GM12878 (cell line): Measurements from ENCODE around the gene BIN1. TPM values are rescaled to one million over a fixed set of nuclear protein-coding genes. Genes with fewer than 3 reads are reported as not detected.

Experiments
- ATAC-seq: fragments of 200-7000 bp; cut with Tn5 transposase; 3 replicates; pipeline ENCODE4 v1.9.1; 2020; ENCODE audit warnings: mild to moderate bottlenecking, moderate library complexity
- BruUV-seq: library from RNA; stranded (reverse); fragments of 400-500 nt; replicated peaks from 2 replicates; lab custom pipeline; 2021; lab: Mats Ljungman, UMichigan
- CTCF ChIA-PET: fragments of 300-600 bp; sonication (Branson Sonifier 250); formaldehyde crosslinking; extraction: SDS; loops from one replicate; lab custom pipeline; 2021; ENCODE audit warnings: inconsistent platforms; lab: Yijun Ruan, JAX
- POLR2A ChIA-PET: fragments of 350-600 bp; formaldehyde crosslinking; extraction: SDS; loops from one replicate; lab custom pipeline; 2021; ENCODE audit warnings: inconsistent platforms; lab: Charles Lee
- RAD21 ChIA-PET: fragments of 300-600 bp; sonication (Branson Sonifier 250); formaldehyde crosslinking; loops from one replicate; lab custom pipeline; 2023; ENCODE audit warnings: antibody characterized with exemption; ENCODE audit not compliant: unreplicated experiment; lab: Charles Lee
- SMC1A ChIA-PET: fragments of 300-600 bp; sonication (Branson Sonifier 250); formaldehyde crosslinking; loops from one replicate; lab custom pipeline; 2023; ENCODE audit not compliant: unreplicated experiment, uncharacterized antibody; lab: Charles Lee
- DNase-seq: peaks from one replicate; pipeline ENCODE4 v3.0.0-alpha.2; 2011; ENCODE audit warnings: low read depth, low spot score
- FAIRE-seq: peaks from 3 replicates; lab custom pipeline; 2011; peaks lifted over from hg19 to GRCh38; lab: Jason Lieb, UNC
- H2AFZ ChIP-seq: 2 replicates; pipeline ENCODE4 v1.6.0; 2011; ENCODE audit warnings: low read depth, low read length, control low read depth; ENCODE audit not compliant: control insufficient read depth
- H3K27ac ChIP-seq: 2 replicates; pipeline ENCODE4 v1.5.1; 2011; ENCODE audit warnings: control low read depth; ENCODE audit not compliant: control insufficient read depth, insufficient read depth
- H3K27me3 ChIP-seq, 2 experiments: replicated peaks in 1 of 2; 2 replicates each; pipeline versions ENCODE4 v1.6.0 to v1.6.1; 2011; ENCODE audit warnings: low read length in 1 of 2; ENCODE audit not compliant: control insufficient read depth in 2 of 2, insufficient read depth in 2 of 2
- H3K36me3 ChIP-seq, 2 experiments: 2 replicates each; pipeline ENCODE4 v1.5.1; 2011; ENCODE audit warnings: low read length in 1 of 2; ENCODE audit not compliant: control insufficient read depth in 2 of 2, insufficient read depth in 2 of 2
- H3K4me1 ChIP-seq: 2 replicates; pipeline ENCODE4 v1.6.1; 2011; ENCODE audit warnings: mild to moderate bottlenecking, low read length, moderate library complexity, mixed read lengths; ENCODE audit not compliant: control insufficient read depth, insufficient read depth
- H3K4me2 ChIP-seq: 2 replicates; pipeline ENCODE4 v1.6.0; 2011; ENCODE audit warnings: control low read depth; ENCODE audit not compliant: control insufficient read depth, insufficient read depth
- H3K4me3 ChIP-seq: fragments of 200-600 bp; sonication (generic); 2 replicates; pipeline ENCODE4 v1.5.1; 2016
- H3K79me2 ChIP-seq: 2 replicates; pipeline ENCODE4 v1.6.0; 2011; ENCODE audit warnings: low read length; ENCODE audit not compliant: control insufficient read depth, insufficient read depth
- H3K9ac ChIP-seq: 2 replicates; pipeline ENCODE4 v1.8.0; 2011; ENCODE audit warnings: low read length, control low read depth, mixed read lengths; ENCODE audit not compliant: control insufficient read depth, insufficient read depth
- H3K9me3 ChIP-seq: replicated peaks from 3 replicates; pipeline ENCODE4 v1.5.1; 2011; ENCODE audit warnings: mild to moderate bottlenecking, low read length; ENCODE audit not compliant: control insufficient read depth, insufficient read depth
- H4K20me1 ChIP-seq: 2 replicates; pipeline ENCODE4 v1.6.0; 2011; ENCODE audit not compliant: control insufficient read depth, insufficient read depth
- BMI1 ChIP-seq: fragments of 450-650 bp; IDR thresholded peaks from 2 replicates; pipeline ENCODE4 v1.6.1; 2016; ENCODE audit warnings: mild to moderate bottlenecking, moderate library complexity, borderline replicate concordance
- CHD1 ChIP-seq: IDR thresholded peaks from 2 replicates; pipeline ENCODE4 v1.6.1; 2012; ENCODE audit warnings: low read depth, low read length, improper control_type of control experiment
- EED ChIP-seq: sonication (generic); IDR thresholded peaks from 2 replicates; pipeline ENCODE4 v1.6.1; 2016; ENCODE audit warnings: antibody characterized with exemption, low read depth
- HCFC1 ChIP-seq: fragments of 150-350 bp; IDR thresholded peaks from 2 replicates; pipeline ENCODE4 v1.6.1; 2014; ENCODE audit warnings: low read length
- POU2F2 ChIP-seq: IDR thresholded peaks from 3 replicates; pipeline ENCODE4 v1.6.1; 2011; ENCODE audit warnings: low read depth, mild to moderate bottlenecking, low read length, borderline replicate concordance
- SIN3A ChIP-seq: IDR thresholded peaks from 2 replicates; pipeline ENCODE4 v1.6.1; 2012; ENCODE audit warnings: low read depth, low read length, improper control_type of control experiment
- SMC3 ChIP-seq: IDR thresholded peaks from 2 replicates; pipeline ENCODE4 v1.6.1; 2011; ENCODE audit warnings: low read length, improper control_type of control experiment, borderline replicate concordance
- SRF ChIP-seq, 2 experiments: IDR thresholded peaks; 2 replicates each; pipeline ENCODE4 v1.6.1; 2011; ENCODE audit warnings: low read depth in 2 of 2, low read length in 2 of 2, mild to moderate bottlenecking in 1 of 2, moderate library complexity in 1 of 2
- TCF7 ChIP-seq: IDR thresholded peaks from 2 replicates; pipeline ENCODE4 v1.6.1; 2014; ENCODE audit warnings: antibody characterized with exemption, borderline replicate concordance
- ZNF217 ChIP-seq: fragments of 450-650 bp; IDR thresholded peaks from 2 replicates; pipeline ENCODE4 v1.6.1; 2017; ENCODE audit warnings: antibody characterized with exemption, mild to moderate bottlenecking
- ZNF274 ChIP-seq: IDR thresholded peaks from one replicate; pipeline ENCODE4 v1.8.0; 2011; ENCODE audit not compliant: insufficient read length, insufficient read depth
- WGBS: methylation state at CpG from one replicate; pipeline ENCODE4 v1.1.6; 2016; ENCODE audit warnings: low lambda C conversion rate; ENCODE audit not compliant: insufficient replicate concordance, insufficient coverage; ENCODE audit errors: missing lambda C conversion rate; 5-methylcytosine and 5-hydroxymethylcytosine counted together
- in situ Hi-C: fragments of 300-500 bp; cut with MboI; formaldehyde crosslinking; loops from 9 replicates; pipeline ENCODE4 v1.14.3; 2018; ENCODE audit warnings: mixed read lengths
- intact Hi-C: fragments of 100-400 bp; cut with micrococcal nuclease; formaldehyde crosslinking; loops from one replicate; pipeline ENCODE4 v1.14.2; 2022; ENCODE audit not compliant: unreplicated experiment
- polyA plus RNA-seq, 11 experiments: library from polyadenylated mRNA; depleted of rRNA in 4 of 11; unstranded in 6 of 11; stranded (reverse) in 5 of 11; fragments of >200 nt; fragmentation: Nextera tagmentation in 4 of 11; fragmentation: Illumina TruSeq in 1 of 11; extraction: Ambion mirVana in 4 of 11; extraction: Trizol in 1 of 11; gene quantifications; 1 replicate in 1 of 11; 2 replicates in 10 of 11; pipeline versions ENCODE4 v1.2.1 to v1.2.3, GENCODE V29; 2011 to 2016; ENCODE audit warnings: inconsistent platforms in 2 of 11, missing spikeins in 2 of 11, low read depth in 1 of 11
- total RNA-seq, 4 experiments: library from RNA; depleted of rRNA in 3 of 4; stranded (reverse); fragments of >200 nt in 3 of 4; fragmentation: Illumina TruSeq in 1 of 4; extraction: Trizol in 1 of 4; gene quantifications; 2 replicates each; pipeline versions ENCODE4 v1.2.1 to v1.2.3, GENCODE V29; 2013 to 2021
- TF ChIP-seq, protein P1 (sequence below): IDR thresholded peaks from 2 replicates; pipeline ENCODE4 v1.6.1; 2012; ENCODE audit warnings: low read length, inconsistent platforms
- TF ChIP-seq, protein P2 (sequence below): IDR thresholded peaks from 2 replicates; pipeline ENCODE4 v1.6.1; 2012; ENCODE audit warnings: improper control_type of control experiment, low read depth, low read length; ENCODE audit not compliant: insufficient replicate concordance
- TF ChIP-seq, protein P3 (sequence below), 3 experiments: IDR thresholded peaks in 2 of 3; conservative IDR thresholded peaks in 1 of 3; 2 replicates each; pipeline ENCODE4 v1.5.1; 2011; ENCODE audit warnings: low read depth in 3 of 3, low read length in 3 of 3, mild to moderate bottlenecking in 3 of 3, control low read depth in 2 of 3, moderate library complexity in 2 of 3, inconsistent platforms in 1 of 3, mixed read lengths in 1 of 3; ENCODE audit not compliant: control insufficient read depth in 2 of 3, insufficient read depth in 1 of 3; ENCODE audit errors: extremely low read depth in 1 of 3

BIN1 gene
- total and polyA plus RNA-seq, 10 of the 15 experiments (the other 5 are each of a cell fraction or from before 2014, with no cell fraction given) = 0.32 to 21.3 (median 11.2) TPM

DNA sequence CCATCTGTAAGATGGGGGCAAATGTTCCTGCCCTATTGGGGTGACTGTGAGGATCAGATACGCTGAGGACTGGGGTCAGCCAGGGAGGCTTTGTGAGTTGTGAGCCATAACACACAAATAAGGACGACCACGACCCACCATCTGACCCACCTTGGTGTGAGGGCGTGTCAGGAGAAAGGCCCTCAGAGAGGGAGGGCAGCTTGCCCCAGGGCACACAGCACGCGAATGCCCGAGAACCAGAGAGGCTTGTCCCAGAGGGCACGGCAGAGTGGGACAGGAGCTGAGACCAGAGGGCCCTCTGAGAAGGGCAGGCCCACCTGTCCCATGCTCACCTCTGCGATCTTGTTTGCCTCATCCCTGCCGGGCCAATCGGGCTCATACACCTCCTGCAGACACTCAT, 36.7 kb downstream of the BIN1 start:
- no peaks in the 10 kb centered on the region; a peak in 1 of 4 replicates for H3K36me3 ChIP-seq
- intact Hi-C loops = no loop called here
- no peak for ATAC-seq
- no peak for TF ChIP-seq CHD1
- TF ChIP-seq HCFC1 = no peak
- no peak for TF ChIP-seq EED
- TF ChIP-seq ZNF217 = no peak
- TF ChIP-seq BMI1 = no peak
- TF ChIP-seq SIN3A = no peak
- no peak for TF ChIP-seq SRF (IDR thresholded peaks at IDR 0.05; ENCODE audit: low read depth in 2 of 2, low read length in 2 of 2)
- TF ChIP-seq, protein P1, sequence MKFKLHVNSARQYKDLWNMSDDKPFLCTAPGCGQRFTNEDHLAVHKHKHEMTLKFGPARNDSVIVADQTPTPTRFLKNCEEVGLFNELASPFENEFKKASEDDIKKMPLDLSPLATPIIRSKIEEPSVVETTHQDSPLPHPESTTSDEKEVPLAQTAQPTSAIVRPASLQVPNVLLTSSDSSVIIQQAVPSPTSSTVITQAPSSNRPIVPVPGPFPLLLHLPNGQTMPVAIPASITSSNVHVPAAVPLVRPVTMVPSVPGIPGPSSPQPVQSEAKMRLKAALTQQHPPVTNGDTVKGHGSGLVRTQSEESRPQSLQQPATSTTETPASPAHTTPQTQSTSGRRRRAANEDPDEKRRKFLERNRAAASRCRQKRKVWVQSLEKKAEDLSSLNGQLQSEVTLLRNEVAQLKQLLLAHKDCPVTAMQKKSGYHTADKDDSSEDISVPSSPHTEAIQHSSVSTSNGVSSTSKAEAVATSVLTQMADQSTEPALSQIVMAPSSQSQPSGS = no peak
- no peak for TF ChIP-seq SMC3
- TF ChIP-seq POU2F2 = no peak
- no peak for TF ChIP-seq ZNF274
- TF ChIP-seq, protein P2, sequence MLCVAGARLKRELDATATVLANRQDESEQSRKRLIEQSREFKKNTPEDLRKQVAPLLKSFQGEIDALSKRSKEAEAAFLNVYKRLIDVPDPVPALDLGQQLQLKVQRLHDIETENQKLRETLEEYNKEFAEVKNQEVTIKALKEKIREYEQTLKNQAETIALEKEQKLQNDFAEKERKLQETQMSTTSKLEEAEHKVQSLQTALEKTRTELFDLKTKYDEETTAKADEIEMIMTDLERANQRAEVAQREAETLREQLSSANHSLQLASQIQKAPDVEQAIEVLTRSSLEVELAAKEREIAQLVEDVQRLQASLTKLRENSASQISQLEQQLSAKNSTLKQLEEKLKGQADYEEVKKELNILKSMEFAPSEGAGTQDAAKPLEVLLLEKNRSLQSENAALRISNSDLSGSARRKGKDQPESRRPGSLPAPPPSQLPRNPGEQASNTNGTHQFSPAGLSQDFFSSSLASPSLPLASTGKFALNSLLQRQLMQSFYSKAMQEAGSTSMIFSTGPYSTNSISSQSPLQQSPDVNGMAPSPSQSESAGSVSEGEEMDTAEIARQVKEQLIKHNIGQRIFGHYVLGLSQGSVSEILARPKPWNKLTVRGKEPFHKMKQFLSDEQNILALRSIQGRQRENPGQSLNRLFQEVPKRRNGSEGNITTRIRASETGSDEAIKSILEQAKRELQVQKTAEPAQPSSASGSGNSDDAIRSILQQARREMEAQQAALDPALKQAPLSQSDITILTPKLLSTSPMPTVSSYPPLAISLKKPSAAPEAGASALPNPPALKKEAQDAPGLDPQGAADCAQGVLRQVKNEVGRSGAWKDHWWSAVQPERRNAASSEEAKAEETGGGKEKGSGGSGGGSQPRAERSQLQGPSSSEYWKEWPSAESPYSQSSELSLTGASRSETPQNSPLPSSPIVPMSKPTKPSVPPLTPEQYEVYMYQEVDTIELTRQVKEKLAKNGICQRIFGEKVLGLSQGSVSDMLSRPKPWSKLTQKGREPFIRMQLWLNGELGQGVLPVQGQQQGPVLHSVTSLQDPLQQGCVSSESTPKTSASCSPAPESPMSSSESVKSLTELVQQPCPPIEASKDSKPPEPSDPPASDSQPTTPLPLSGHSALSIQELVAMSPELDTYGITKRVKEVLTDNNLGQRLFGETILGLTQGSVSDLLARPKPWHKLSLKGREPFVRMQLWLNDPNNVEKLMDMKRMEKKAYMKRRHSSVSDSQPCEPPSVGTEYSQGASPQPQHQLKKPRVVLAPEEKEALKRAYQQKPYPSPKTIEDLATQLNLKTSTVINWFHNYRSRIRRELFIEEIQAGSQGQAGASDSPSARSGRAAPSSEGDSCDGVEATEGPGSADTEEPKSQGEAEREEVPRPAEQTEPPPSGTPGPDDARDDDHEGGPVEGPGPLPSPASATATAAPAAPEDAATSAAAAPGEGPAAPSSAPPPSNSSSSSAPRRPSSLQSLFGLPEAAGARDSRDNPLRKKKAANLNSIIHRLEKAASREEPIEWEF = no peak
- TF ChIP-seq TCF7 = no peak
- TF ChIP-seq, protein P3, sequence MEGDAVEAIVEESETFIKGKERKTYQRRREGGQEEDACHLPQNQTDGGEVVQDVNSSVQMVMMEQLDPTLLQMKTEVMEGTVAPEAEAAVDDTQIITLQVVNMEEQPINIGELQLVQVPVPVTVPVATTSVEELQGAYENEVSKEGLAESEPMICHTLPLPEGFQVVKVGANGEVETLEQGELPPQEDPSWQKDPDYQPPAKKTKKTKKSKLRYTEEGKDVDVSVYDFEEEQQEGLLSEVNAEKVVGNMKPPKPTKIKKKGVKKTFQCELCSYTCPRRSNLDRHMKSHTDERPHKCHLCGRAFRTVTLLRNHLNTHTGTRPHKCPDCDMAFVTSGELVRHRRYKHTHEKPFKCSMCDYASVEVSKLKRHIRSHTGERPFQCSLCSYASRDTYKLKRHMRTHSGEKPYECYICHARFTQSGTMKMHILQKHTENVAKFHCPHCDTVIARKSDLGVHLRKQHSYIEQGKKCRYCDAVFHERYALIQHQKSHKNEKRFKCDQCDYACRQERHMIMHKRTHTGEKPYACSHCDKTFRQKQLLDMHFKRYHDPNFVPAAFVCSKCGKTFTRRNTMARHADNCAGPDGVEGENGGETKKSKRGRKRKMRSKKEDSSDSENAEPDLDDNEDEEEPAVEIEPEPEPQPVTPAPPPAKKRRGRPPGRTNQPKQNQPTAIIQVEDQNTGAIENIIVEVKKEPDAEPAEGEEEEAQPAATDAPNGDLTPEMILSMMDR (IDR thresholded peaks at IDR 0.05 in 2 of 3, conservative IDR thresholded peaks at IDR 0.05 in 1 of 3; ENCODE audit: control insufficient read depth in 2 of 3, extremely low read depth in 1 of 3, insufficient read depth in 1 of 3, low read depth in 3 of 3, low read length in 3 of 3) = no peak

More for the DNA sequence above, 36.7 kb downstream of the BIN1 start:
- Histone ChIP-seq H3K9ac (no peak overlapping the region), H3K27me3 (no peaks in the 10 kb centered on the region), H4K20me1 (no peaks in the 10 kb centered on the region), H3K4me2 (no peak overlapping the region), H3K9me3 (no peaks in the 10 kb centered on the region), H2AFZ (no peak overlapping the region), H3K27ac (no peak overlapping the region), H3K4me1 (peaks cover 5% of the 10 kb centered on the region), H3K4me3 (no peak overlapping the region), H3K79me2 (no peaks in the 10 kb centered on the region)
- SMC1A ChIA-PET = interaction anchor here (0.6 kb wide), 1 partner anchor 112 kb away, joined by 3 read pairs; no protein-coding TSS in a partner anchor
- WGBS = 72% methylated on average over 11 of the region's 11 CpGs
- DNase-seq = no peak
- BruUV-seq = no TSS peak
- in situ Hi-C loops = no loop called here
- RAD21 ChIA-PET = no interaction called here
- no peak for FAIRE-seq
- CTCF ChIA-PET = interaction anchor here (4.1 kb wide), 1 partner anchor 103 kb away, joined by 35 read pairs; no protein-coding TSS in a partner anchor
- POLR2A ChIA-PET = no interaction called here
